Mesothelial cell of epicardium (in vitro differentiated cells): ENCODE results near the gene ANKFN1. TPM values are rescaled to one million over a fixed set of nuclear protein-coding genes. Genes with fewer than 3 reads are reported as not detected.

Experiments used
- DNase-seq, 2 experiments: peaks; one replicate each; pipeline ENCODE4 v3.0.0; 2021; ENCODE audit warnings: low spot score in 2 of 2; ENCODE audit not compliant: unreplicated experiment in 2 of 2
- H3K27ac Mint-ChIP-seq: 2 replicates; pipeline ENCODE4 v1.8.0; 2021; ENCODE audit warnings: mixed read lengths
- H3K27me3 Mint-ChIP-seq: 2 replicates; pipeline ENCODE4 v1.8.0; 2021; ENCODE audit warnings: low read depth, mixed read lengths
- H3K36me3 Mint-ChIP-seq: 2 replicates; pipeline ENCODE4 v1.8.0; 2021; ENCODE audit warnings: mixed read lengths
- H3K4me1 Mint-ChIP-seq: 2 replicates; pipeline ENCODE4 v1.8.0; 2021; ENCODE audit warnings: mixed read lengths
- H3K4me3 Mint-ChIP-seq: 2 replicates; pipeline ENCODE4 v1.8.0; 2021; ENCODE audit warnings: mild to moderate bottlenecking, moderate library complexity, mixed read lengths
- H3K9me3 Mint-ChIP-seq: 2 replicates; pipeline ENCODE4 v1.8.0; 2021; ENCODE audit warnings: mixed read lengths
- total RNA-seq: library from RNA; stranded (reverse); gene quantifications from 3 replicates; pipeline ENCODE4 v1.2.1, GENCODE V29; 2021
- TF ChIP-seq, protein P1 (sequence below): fragments of 200-600 bp; sonication (generic); IDR thresholded peaks from one replicate; pipeline ENCODE4 v1.5.0; 2021; ENCODE audit warnings: antibody characterized with exemption; ENCODE audit not compliant: unreplicated experiment

The ANKFN1 gene
- total RNA-seq, 1 donor from 2014 or later: 0.34 TPM

DNA sequence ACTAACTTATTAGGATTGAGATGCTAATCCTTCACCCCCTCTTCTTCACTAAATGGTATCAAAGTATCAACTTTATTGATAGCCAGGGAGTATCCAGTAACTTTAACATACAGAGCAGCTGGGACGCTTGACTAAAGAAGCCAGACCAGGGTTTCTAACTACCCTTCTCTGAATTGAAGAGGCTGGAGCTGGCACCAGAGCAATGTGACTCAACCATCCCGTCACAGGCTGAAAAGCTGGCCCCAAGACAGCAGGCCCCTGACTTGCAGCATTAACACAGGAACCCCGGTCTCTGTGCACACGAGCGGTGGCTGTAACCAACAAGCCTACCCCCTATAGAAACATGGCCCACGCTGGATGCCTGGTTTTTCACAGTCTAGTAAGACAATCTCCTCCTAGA is 59.8 kb downstream of the ANKFN1 start:
- no peak overlapping the region for H3K4me3 Mint-ChIP-seq
- TF ChIP-seq, protein P1, sequence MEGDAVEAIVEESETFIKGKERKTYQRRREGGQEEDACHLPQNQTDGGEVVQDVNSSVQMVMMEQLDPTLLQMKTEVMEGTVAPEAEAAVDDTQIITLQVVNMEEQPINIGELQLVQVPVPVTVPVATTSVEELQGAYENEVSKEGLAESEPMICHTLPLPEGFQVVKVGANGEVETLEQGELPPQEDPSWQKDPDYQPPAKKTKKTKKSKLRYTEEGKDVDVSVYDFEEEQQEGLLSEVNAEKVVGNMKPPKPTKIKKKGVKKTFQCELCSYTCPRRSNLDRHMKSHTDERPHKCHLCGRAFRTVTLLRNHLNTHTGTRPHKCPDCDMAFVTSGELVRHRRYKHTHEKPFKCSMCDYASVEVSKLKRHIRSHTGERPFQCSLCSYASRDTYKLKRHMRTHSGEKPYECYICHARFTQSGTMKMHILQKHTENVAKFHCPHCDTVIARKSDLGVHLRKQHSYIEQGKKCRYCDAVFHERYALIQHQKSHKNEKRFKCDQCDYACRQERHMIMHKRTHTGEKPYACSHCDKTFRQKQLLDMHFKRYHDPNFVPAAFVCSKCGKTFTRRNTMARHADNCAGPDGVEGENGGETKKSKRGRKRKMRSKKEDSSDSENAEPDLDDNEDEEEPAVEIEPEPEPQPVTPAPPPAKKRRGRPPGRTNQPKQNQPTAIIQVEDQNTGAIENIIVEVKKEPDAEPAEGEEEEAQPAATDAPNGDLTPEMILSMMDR: no peak
- DNase-seq: no peak
- H3K27ac Mint-ChIP-seq: no peak overlapping the region
- H3K27me3 Mint-ChIP-seq: peaks cover 43% of the 10 kb centered on the region
- no peaks in the 10 kb centered on the region for H3K36me3 Mint-ChIP-seq
- peaks cover 23% of the 10 kb centered on the region for H3K9me3 Mint-ChIP-seq
- no peaks in the 10 kb centered on the region for H3K4me1 Mint-ChIP-seq

DNA sequence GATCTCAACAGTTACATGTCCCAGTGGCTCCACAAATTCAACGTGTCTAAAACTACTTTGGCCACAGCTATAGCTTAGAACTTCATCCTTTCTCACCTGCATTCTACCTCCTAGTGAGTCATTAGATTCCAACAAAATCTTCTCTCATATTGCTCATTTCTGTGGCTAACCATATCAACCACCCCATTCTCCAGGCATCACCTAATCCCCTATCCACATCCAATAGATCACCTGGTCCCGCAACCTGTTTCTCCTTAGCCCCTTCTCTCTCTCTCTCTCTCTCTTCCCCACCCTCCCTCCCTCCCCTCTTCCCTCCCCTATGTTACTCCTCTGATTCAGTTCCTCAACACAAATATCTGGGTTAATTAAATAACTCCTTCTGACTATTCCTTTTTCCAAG is 64.6 kb downstream of the ANKFN1 start:
- TF ChIP-seq, protein P1: no peak
- Mint-ChIP-seq H3K9me3 (no peaks in the 10 kb centered on the region), H3K4me3 (no peak overlapping the region), H3K27ac (no peak overlapping the region), H3K36me3 (no peaks in the 10 kb centered on the region), H3K4me1 (no peaks in the 10 kb centered on the region), H3K27me3 (peaks cover 35% of the 10 kb centered on the region)
- DNase-seq: no peak

DNA sequence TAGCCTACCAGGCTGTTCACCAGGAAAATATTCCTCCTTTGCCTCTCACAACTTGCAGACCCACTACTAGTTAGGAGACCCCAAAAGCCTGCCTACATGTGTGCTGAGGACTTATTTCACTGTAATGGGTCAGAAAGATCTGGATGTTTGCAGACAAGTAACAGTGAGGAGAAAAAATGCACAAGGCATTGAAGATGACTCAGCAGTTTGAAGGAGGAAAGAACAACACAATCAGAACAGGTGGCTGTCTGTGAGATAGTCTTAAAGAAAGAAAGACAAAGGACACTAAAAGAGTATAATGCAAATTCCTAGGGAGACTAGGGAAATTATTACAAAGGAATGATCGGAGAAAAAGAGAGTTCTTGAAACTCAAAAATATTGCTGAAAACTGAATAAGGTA is 69.0 kb downstream of the ANKFN1 start:
- Mint-ChIP-seq H3K27ac (no peak overlapping the region), H3K4me3 (no peak overlapping the region), H3K27me3 (peaks cover 13% of the 10 kb centered on the region), H3K36me3 (no peaks in the 10 kb centered on the region), H3K4me1 (no peaks in the 10 kb centered on the region), H3K9me3 (no peaks in the 10 kb centered on the region)
- TF ChIP-seq, protein P1: no peak
- DNase-seq: no peak

DNA sequence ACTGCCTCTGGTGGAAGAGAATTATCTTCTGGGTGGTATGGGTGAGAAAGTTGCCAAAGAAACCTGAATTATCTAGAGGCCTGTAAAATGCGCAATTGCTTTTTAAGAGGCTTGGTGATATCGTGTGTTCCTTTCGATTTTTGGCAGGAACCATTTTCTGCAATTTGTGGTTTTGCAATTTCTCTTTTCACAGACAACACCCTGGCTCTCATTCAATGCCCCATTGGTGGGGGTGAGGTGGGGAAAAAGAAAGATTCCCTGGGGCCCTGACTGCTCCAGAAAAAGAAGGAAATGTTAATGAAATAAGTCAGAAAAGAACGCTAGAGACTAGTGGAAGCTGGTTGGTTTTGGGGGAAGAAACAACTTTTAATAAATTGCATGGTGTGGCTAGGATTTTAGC is 77.4 kb downstream of the ANKFN1 start:
- no peaks in the 10 kb centered on the region for H3K36me3 Mint-ChIP-seq
- TF ChIP-seq, protein P1: no peak
- peaks cover 14% of the 10 kb centered on the region for H3K9me3 Mint-ChIP-seq
- no peak overlapping the region for H3K27ac Mint-ChIP-seq
- no peak overlapping the region for H3K4me3 Mint-ChIP-seq
- H3K4me1 Mint-ChIP-seq: no peaks in the 10 kb centered on the region
- peaks cover 7% of the 10 kb centered on the region for H3K27me3 Mint-ChIP-seq
- no peak for DNase-seq

DNA sequence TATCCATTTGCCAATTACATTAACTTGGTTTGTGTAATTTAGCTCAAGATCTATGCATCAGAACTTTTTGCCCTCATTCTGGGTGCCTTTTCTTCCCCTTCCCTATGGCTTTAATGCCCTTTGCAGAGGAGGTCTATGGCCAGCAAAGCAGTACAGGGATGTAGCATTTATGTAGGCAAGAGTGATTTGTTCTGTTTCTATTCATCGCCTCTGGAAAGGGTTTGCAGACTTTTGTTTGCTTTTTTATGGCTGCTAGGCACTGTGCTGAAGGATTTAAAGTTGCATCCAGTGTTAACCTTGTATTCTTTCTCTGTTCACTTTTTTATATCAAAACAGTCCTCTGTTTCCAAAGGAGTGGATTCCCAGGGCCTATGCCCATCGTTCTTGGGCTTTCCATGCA is 78.0 kb downstream of the ANKFN1 start:
- Mint-ChIP-seq H3K4me1 (no peaks in the 10 kb centered on the region), H3K27me3 (peaks cover 7% of the 10 kb centered on the region), H3K36me3 (no peaks in the 10 kb centered on the region), H3K27ac (no peak overlapping the region), H3K4me3 (no peak overlapping the region), H3K9me3 (peaks cover 14% of the 10 kb centered on the region)
- TF ChIP-seq, protein P1: no peak
- no peak for DNase-seq

DNA sequence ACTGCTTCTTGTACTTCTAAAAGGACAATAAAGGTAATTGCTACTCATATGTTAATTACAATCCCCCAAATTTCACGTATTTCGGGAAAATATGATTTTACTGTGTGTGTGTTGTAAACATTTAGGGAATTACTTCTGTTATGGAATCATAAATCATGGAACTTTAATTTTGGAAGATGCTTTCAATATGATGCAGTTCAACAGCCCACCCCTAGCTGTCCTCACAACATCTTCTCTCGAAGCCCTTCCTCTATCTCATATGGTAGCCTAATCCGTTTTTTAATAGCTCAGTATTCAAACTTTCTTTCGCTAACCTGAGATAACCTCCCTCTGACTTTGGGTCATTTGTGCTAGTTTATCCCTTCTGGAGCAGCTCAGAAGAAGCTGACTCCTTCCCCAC is 78.4 kb downstream of the ANKFN1 start:
- peaks cover 14% of the 10 kb centered on the region for H3K9me3 Mint-ChIP-seq
- no peak overlapping the region for H3K4me3 Mint-ChIP-seq
- TF ChIP-seq, protein P1: no peak
- H3K27ac Mint-ChIP-seq: no peak overlapping the region
- no peak for DNase-seq
- no peaks in the 10 kb centered on the region for H3K36me3 Mint-ChIP-seq
- H3K4me1 Mint-ChIP-seq: no peaks in the 10 kb centered on the region
- H3K27me3 Mint-ChIP-seq: peaks cover 7% of the 10 kb centered on the region
